Coronary artery (tissue), 2 donors: ENCODE measurements around the gene ICA1.

Experiments
- DNase-seq: peaks from one replicate; pipeline ENCODE4 v3.0.0-alpha.2; 2017; ENCODE audit warnings: low spot score
- H3K27ac ChIP-seq, 2 donors: fragments of 200-600 bp; sonication (generic); one replicate each; pipeline ENCODE4 v1.5.1; 2016 to 2019
- H3K4me3 ChIP-seq: fragments of 200-600 bp; sonication (generic); 2 replicates; pipeline ENCODE4 v1.5.1; 2016; ENCODE audit warnings: mild to moderate bottlenecking, moderate library complexity
- TF ChIP-seq, protein P1 (sequence below): fragments of 200-600 bp; sonication (generic); IDR thresholded peaks from one replicate; pipeline ENCODE4 v1.5.1; 2019; ENCODE audit warnings: antibody characterized with exemption

The ICA1 gene

DNA sequence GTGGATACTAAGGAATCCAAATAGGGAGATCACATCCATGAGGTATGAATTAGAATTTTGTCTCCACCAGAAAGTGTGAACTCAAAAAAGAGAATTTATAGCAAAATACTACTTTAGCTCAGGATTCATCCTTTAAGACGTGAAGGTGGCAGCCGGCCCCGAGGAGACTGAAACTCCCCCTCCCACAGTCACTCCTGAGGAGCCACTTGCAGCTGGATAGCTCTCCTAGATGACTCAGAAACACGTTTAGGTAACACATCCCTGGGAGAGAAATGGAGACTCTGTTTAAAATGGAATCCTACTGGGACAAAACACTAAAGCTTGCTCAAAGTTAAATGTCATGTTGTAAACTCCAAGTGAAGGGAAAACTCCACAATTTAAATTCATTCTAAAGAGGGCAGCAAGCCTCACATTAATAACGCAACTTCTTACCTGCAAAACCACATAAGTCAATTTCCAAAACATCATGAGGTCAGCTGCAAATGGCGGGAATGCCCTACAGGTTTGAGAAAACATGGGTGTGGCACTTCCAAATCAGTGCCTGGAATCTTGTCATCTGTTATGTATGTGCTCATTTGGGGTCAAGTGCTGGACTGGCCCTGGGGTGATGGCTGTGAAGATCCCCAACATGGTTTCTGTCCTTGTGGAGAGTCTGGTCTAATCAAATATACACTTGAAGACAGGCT is 46.2 kb downstream of the ICA1 start:
- DNase-seq = no peak
- H3K4me3 ChIP-seq = no peak overlapping the region
- TF ChIP-seq, protein P1, sequence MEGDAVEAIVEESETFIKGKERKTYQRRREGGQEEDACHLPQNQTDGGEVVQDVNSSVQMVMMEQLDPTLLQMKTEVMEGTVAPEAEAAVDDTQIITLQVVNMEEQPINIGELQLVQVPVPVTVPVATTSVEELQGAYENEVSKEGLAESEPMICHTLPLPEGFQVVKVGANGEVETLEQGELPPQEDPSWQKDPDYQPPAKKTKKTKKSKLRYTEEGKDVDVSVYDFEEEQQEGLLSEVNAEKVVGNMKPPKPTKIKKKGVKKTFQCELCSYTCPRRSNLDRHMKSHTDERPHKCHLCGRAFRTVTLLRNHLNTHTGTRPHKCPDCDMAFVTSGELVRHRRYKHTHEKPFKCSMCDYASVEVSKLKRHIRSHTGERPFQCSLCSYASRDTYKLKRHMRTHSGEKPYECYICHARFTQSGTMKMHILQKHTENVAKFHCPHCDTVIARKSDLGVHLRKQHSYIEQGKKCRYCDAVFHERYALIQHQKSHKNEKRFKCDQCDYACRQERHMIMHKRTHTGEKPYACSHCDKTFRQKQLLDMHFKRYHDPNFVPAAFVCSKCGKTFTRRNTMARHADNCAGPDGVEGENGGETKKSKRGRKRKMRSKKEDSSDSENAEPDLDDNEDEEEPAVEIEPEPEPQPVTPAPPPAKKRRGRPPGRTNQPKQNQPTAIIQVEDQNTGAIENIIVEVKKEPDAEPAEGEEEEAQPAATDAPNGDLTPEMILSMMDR = no peak
- H3K27ac ChIP-seq = no peak overlapping the region

DNA sequence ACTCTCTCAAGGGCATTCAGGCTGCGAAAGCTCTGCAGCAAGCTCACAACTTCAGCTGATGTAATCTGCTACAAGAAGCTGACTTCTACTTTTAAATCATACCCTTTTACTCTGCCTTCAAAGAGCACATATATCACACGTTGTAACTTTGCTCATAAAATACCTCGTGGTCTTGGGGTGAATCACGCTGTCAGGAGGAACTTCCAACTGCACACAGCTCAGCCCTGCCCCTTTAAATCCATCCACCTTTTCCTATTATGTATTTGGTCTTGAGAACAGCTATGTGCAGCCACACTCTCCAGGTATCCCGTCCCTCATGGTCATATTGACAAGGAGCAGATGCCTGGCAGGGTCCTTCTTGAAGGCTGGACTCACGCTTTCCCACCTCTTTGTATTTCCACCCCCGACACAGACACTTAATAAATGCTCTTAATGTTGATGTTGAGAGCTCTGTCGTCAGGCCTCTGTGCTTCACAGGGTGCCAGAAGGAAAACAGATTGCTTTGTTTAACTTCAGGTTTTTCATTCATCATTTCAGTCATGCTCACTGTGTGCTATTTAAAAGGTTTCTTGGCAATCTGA is 47.6 kb downstream of the ICA1 start:
- no peak for DNase-seq
- TF ChIP-seq, protein P1 = no peak
- H3K4me3 ChIP-seq = no peak overlapping the region
- no peak overlapping the region for H3K27ac ChIP-seq

DNA sequence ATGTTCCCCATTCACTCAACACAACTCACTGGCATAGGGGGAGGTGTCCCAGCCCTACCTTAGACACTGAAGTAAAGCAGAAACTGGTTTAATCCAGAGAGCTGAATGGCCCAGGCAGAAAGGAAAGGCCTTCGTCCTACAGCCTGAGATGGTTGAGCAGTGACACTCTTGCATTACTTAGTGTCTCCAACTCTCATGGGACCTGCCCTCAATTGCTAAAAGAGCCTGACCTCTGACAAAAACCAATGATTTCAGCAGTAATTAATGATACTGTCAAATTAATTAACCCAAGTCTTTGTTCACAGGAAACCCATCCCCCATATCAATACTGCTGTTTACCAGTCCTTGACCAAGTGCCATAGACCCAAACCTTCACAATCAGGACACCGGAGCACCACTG is 48.6 kb downstream of the ICA1 start:
- TF ChIP-seq, protein P1 = no peak
- DNase-seq = no peak
- Histone ChIP-seq H3K27ac (no peak overlapping the region), H3K4me3 (no peak overlapping the region)

DNA sequence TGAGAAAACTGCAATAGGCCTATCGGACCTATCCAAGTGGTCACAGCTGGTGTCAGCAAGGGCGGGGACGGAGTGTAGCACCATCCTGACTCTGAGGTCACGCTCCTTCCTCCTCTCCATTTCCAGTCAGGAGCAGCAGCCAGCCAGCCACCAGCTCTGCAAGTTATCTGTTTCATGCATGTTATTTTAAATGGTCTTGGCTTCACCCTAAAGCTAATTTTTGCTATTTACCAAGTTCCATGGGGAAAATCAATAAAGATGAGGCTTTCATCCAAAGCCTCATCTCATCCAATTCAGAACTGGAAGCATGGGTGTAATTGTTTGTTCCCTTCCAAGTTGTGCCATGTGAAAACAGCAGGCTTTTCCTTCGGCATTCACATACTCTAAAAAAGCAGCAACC is 49.3 kb downstream of the ICA1 start:
- no peak for DNase-seq
- TF ChIP-seq, protein P1 = no peak
- H3K4me3 ChIP-seq = no peak overlapping the region
- H3K27ac ChIP-seq = no peak overlapping the region

DNA sequence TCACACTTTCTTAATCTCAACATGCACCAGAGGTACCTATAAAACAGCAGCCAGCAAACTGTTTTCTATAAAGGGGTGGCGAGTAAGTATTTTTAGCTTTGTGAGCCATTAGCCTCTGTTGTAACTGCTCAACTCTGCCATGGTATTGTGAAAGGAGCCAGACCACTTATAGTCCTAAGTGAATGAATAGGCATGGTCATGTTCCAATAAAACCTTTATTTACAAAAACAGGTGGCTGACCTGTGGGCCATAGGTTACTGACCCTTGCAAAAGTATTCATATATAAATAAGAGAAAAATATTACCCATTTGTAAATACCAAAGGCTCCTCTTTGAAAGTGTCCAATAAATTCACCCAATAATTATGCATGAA is 50.3 kb downstream of the ICA1 start:
- no peak for DNase-seq
- TF ChIP-seq, protein P1 = no peak
- no peak overlapping the region for H3K27ac ChIP-seq
- H3K4me3 ChIP-seq = no peak overlapping the region

DNA sequence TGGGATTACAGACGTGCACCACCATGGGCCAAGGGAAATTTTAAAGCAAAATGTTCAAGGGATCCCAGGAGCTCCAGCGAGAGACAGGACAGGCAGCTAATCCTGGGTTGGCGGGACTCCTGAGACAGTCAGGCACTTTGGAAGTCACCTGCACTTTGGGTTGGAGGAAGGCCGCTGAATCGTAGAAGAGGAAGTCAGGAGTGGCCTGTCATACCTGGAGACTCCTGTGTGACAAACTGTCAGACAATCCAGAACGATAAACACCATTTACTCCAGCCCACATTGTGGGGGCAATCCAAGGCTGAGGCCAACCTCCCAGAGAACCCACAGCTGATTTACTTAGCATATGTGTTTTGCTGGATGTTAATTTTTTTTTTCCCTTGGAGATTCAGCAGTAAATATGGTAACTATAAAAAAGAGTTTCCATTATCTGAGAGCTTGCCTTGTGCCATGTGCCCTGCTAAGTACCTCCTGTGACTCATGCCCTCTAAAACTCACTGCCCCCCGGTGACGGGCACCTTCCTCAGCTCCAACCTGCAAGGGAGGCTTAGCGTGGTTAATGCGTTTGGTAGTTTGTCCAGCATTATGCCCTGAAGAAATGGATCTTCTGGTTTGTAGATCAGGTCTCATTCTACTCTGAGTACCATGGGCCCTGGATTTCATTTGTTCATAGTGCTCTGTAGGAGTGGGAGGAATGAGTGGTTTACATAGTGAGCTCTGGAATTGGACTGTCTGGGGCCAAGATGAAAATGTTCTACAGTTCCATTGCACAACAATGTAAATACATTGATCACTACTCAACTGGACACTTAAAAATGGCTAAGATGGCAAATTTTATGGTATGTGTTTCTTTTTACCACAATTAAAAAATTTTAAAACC is 50.9 kb downstream of the ICA1 start:
- DNase-seq = no peak
- no peak overlapping the region for H3K4me3 ChIP-seq
- TF ChIP-seq, protein P1 = no peak
- no peak overlapping the region for H3K27ac ChIP-seq
